CD4-positive, alpha-beta memory T cell (primary cell): ENCODE data around the gene ATP5PD. TPM values are rescaled to one million over a fixed set of nuclear protein-coding genes. Genes with fewer than 3 reads are reported as not detected.
"Not testable (repeated sequence)": the region's sequence is repeated elsewhere in the genome, so short reads cannot be mapped to it uniquely, and the experiment has no call there.

Experiments used
- CTCF ChIA-PET: fragments of 350-600 bp; sonication (Branson Sonifier 250); formaldehyde crosslinking; loops from one replicate; lab custom pipeline; 2021; ENCODE audit warnings: inconsistent platforms; ENCODE audit not compliant: partially characterized antibody; lab: Charles Lee
- POLR2A ChIA-PET: fragments of 350-600 bp; sonication (Branson Sonifier 250); formaldehyde crosslinking; loops from one replicate; lab custom pipeline; 2021; ENCODE audit not compliant: partially characterized antibody; lab: Charles Lee
- DNase-seq, 5 donors: peaks; one replicate each; pipeline versions ENCODE4 v3.0.0 to v3.0.0-alpha.2; 2020 to 2022; ENCODE audit warnings: mixed read lengths in 1 of 5
- H3K27ac ChIP-seq: one replicate; pipeline ENCODE4 v1.7.0; 2013; ENCODE audit warnings: low read depth, low read length
- H3K27me3 ChIP-seq: 2 replicates; pipeline ENCODE4 v1.7.0; 2013; ENCODE audit warnings: mild to moderate bottlenecking, low read length, moderate library complexity; ENCODE audit not compliant: insufficient read depth
- H3K36me3 ChIP-seq: 2 replicates; pipeline ENCODE4 v1.7.0; 2013; ENCODE audit warnings: mild to moderate bottlenecking, low read length, moderate library complexity; ENCODE audit not compliant: insufficient read depth
- H3K4me1 ChIP-seq: 2 replicates; pipeline ENCODE4 v1.7.0; 2013; ENCODE audit warnings: mild to moderate bottlenecking, low read length, moderate library complexity; ENCODE audit not compliant: insufficient read depth
- H3K4me3 ChIP-seq, 2 donors: one replicate each; pipeline ENCODE4 v1.7.0; 2013; ENCODE audit warnings: low read length in 2 of 2, mild to moderate bottlenecking in 1 of 2
- H3K9me3 ChIP-seq, 2 donors: one replicate each; pipeline ENCODE4 v1.7.0; 2013; ENCODE audit warnings: low read length in 2 of 2, control low read depth in 1 of 2; ENCODE audit not compliant: control insufficient read depth in 1 of 2
- H3K27ac Mint-ChIP-seq, 7 donors: one replicate each; pipeline ENCODE4 v1.8.0; 2020 to 2021; ENCODE audit warnings: mixed read lengths in 7 of 7, mild to moderate bottlenecking in 6 of 7, inconsistent platforms in 3 of 7, moderate library complexity in 3 of 7
- H3K27me3 Mint-ChIP-seq, 2 donors: one replicate each; pipeline ENCODE4 v1.8.0; 2020 to 2021; ENCODE audit warnings: mixed read lengths in 2 of 2
- H3K36me3 Mint-ChIP-seq, 2 donors: one replicate each; pipeline ENCODE4 v1.8.0; 2020 to 2021; ENCODE audit warnings: mixed read lengths in 2 of 2, inconsistent platforms in 1 of 2, mild to moderate bottlenecking in 1 of 2
- H3K4me1 Mint-ChIP-seq, 4 donors: one replicate each; pipeline ENCODE4 v1.8.0; 2020 to 2021; ENCODE audit warnings: mixed read lengths in 4 of 4, mild to moderate bottlenecking in 1 of 4
- H3K4me3 Mint-ChIP-seq, 8 donors: one replicate each; pipeline ENCODE4 v1.8.0; 2020 to 2021; ENCODE audit warnings: mixed read lengths in 8 of 8, mild to moderate bottlenecking in 7 of 8, moderate library complexity in 6 of 8, inconsistent platforms in 3 of 8
- H3K9me3 Mint-ChIP-seq, 8 donors: one replicate each; pipeline ENCODE4 v1.8.0; 2020 to 2021; ENCODE audit warnings: mixed read lengths in 8 of 8, mild to moderate bottlenecking in 5 of 8, inconsistent platforms in 3 of 8, moderate library complexity in 1 of 8
- intact Hi-C: fragments of 100-400 bp; cut with micrococcal nuclease; formaldehyde crosslinking; loops from one replicate; pipeline ENCODE4 v1.15.1; 2023
- polyA plus RNA-seq, 2 donors: library from polyadenylated mRNA; unstranded; fragments of 300-500 nt; fragmentation: Illumina TruSeq; gene quantifications; one replicate each; pipeline ENCODE4 v1.2.3, GENCODE V29; 2021
- total RNA-seq, 2 experiments: library from RNA; stranded (reverse); gene quantifications; one replicate each; pipeline ENCODE4 v1.2.3, GENCODE V29; 2021

ATP5PD gene
- total and polyA plus RNA-seq, 4 experiments from 2014 or later = 167 to 552 (median 300) TPM

DNA sequence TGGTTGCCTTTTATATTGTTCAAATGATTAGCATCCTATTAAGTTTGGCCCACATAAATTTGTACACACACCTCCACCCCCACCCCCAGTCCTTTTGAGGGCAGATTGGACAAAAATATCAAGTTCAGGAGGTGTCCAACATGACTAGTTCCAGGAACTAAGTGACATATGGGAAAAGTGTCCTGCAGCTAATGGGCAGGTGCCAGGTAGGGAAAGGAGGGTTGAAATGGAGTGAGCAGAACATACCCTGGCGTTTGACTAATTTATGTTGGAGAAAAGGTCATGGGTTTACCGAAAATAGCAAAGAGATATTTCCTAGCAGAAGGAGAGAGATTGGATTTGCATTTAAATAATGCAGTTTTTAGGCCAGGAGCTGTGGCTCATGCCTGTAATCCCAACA lies 5.2 kb upstream of the ATP5PD start:
- H3K4me3 ChIP-seq = no peak overlapping the region
- Mint-ChIP-seq H3K9me3 (no peaks in the 10 kb centered on the region), H3K4me1 (peaks cover 20 to 37% (median 30%) of the 10 kb centered on the region in 4 donors), H3K27ac (no peak overlapping the region), H3K36me3 (peaks cover 25 to 48% of the 10 kb centered on the region in 2 donors), H3K27me3 (no peaks in the 10 kb centered on the region), H3K4me3 (no peak overlapping the region)
- intact Hi-C loops = no loop called here
- no peak for DNase-seq
- no peaks in the 10 kb centered on the region for H3K27me3 ChIP-seq
- peaks cover 20% of the 10 kb centered on the region for H3K36me3 ChIP-seq
- no peaks in the 10 kb centered on the region for H3K9me3 ChIP-seq
- ChIA-PET CTCF (interaction anchor here (1.3 kb wide), 1 partner anchor 90 kb away, joined by 5 read pairs; no protein-coding TSS in a partner anchor), POLR2A (no interaction called here)
- peaks cover 20% of the 10 kb centered on the region for H3K4me1 ChIP-seq
- H3K27ac ChIP-seq = no peak overlapping the region

DNA sequence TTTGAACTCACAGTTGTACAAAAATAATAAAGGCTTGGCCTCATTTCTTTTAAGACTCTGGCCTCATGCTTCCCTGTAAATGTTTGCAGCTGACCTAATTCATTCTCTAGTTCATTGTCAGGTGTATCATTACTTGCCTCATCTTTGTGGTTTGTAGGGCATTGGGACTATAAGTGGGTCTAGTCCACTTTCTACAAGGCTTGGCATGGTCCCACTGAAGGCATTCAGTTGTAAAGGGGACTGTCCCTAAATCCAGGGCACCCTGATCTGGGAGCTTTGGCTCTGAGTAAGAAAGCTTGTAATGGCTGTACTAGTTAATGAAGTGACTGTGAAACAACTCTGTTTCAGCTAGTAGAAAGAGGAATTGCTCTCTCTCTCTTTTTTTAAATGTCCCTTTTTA lies 2.9 kb upstream of the ATP5PD start:
- no peaks in the 10 kb centered on the region for H3K27me3 Mint-ChIP-seq
- Histone ChIP-seq H3K36me3 (peaks cover 20% of the 10 kb centered on the region), H3K27me3 (no peaks in the 10 kb centered on the region), H3K27ac (no peak overlapping the region), H3K4me3 (no peak overlapping the region), H3K4me1 (peaks cover 30% of the 10 kb centered on the region), H3K9me3 (no peaks in the 10 kb centered on the region)
- no peaks in the 10 kb centered on the region for H3K9me3 Mint-ChIP-seq
- peaks cover 18 to 43% of the 10 kb centered on the region in 2 donors for H3K36me3 Mint-ChIP-seq
- POLR2A ChIA-PET = interaction anchor here (1.0 to 4.9 kb wide), 4 partner anchors 10 to 37 kb away, joined by 3 to 119 read pairs (median 23); partner anchors contain the start of gene MRPL58
- H3K4me3 Mint-ChIP-seq = peak overlapping the region in 2 of 8 donors; percentile 9 to 39
- no peak for DNase-seq
- CTCF ChIA-PET = interaction anchor here (0.7 to 3.5 kb wide), 6 partner anchors 10 to 122 kb away, joined by 3 to 16 read pairs (median 3); no protein-coding TSS in a partner anchor
- peaks cover 25 to 56% (median 38%) of the 10 kb centered on the region in 4 donors for H3K4me1 Mint-ChIP-seq
- intact Hi-C loops = no loop called here
- peak overlapping the region in 4 of 7 donors; percentile 23 to 50 (median 29) for H3K27ac Mint-ChIP-seq

DNA sequence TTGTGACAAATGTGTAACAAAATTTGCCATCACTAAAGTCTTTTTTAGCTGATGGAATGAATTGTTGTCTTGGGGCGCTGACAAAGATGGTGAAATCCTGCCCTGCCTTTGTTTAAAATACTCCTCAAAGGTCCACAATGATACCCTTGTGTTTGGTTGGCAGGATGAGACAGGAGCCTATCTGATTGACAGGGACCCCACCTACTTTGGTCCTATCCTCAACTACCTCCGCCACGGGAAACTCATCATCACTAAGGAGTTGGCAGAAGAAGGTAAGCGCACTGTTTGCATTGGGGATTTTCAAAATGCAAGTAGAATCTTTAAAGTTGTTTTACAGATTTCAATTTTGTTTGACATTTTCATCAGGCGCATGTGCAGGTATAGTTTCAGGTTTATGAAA lies 2.3 kb upstream of the ATP5PD start:
- peaks cover 18 to 38% of the 10 kb centered on the region in 2 donors for H3K36me3 Mint-ChIP-seq
- H3K9me3 Mint-ChIP-seq = no peaks in the 10 kb centered on the region
- Histone ChIP-seq H3K4me1 (peaks cover 30% of the 10 kb centered on the region), H3K27ac (no peak overlapping the region), H3K36me3 (peaks cover 18% of the 10 kb centered on the region), H3K27me3 (no peaks in the 10 kb centered on the region), H3K4me3 (no peak overlapping the region), H3K9me3 (no peaks in the 10 kb centered on the region)
- H3K4me1 Mint-ChIP-seq = peaks cover 25 to 60% (median 41%) of the 10 kb centered on the region in 4 donors
- intact Hi-C loops = no loop called here
- no peaks in the 10 kb centered on the region for H3K27me3 Mint-ChIP-seq
- no peak for DNase-seq
- ChIA-PET CTCF (interaction anchor here (0.8 to 3.5 kb wide), 8 partner anchors 10 to 311 kb away, joined by 3 to 16 read pairs (median 3); partner anchors contain the start of gene MRPL58), POLR2A (interaction anchor here (0.8 to 4.9 kb wide), 8 partner anchors 9 to 157 kb away, joined by 3 to 119 read pairs (median 4); partner anchors contain the start of genes ARMC7, JPT1, MRPL58 and NUP85)
- H3K4me3 Mint-ChIP-seq = peak overlapping the region in 3 of 8 donors; percentile 9 to 39 (median 13)
- H3K27ac Mint-ChIP-seq = peak overlapping the region in 5 of 7 donors; percentile 5 to 97 (median 88)

DNA sequence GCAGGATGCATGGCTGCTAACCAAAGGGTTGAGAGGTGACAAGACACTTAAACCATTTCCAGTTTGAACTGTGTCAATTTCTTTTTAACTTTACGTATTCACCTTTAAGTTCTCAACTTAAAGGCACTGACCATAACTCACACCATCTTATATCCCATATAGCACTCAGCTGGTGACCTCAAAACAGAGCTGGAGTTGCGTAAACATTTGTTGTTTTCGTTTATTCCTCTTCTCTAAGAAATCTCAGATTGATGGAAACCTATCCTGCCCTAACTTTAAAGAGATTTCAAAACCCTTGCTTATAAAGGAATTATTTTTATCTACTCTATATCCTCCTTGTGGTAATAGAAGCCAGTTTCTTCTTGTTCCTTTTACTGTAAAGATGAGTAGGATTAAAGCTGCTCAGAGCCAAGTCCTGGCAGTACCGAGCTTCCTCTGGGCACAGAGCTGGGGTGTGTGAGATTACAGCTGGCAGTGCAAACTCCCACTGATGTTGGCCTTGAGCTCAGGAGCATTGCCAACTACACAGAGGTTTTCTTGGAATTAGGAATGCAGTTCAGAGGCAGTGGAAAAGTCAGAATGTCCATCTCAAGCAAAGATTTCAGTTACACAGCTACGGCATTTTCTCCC lies 1.6 kb upstream of the ATP5PD start:
- no peak for DNase-seq
- H3K4me3 ChIP-seq = peak overlapping the region in 1 of 2 donors; percentile 62
- H3K4me1 ChIP-seq = peaks cover 30% of the 10 kb centered on the region
- H3K9me3 Mint-ChIP-seq = no peaks in the 10 kb centered on the region
- POLR2A ChIA-PET = interaction anchor here (0.8 to 4.9 kb wide), 11 partner anchors 12 to 158 kb away, joined by 3 to 119 read pairs (median 6); partner anchors contain the start of genes ARMC7, CDR2L, JPT1 and MRPL58
- intact Hi-C loops = no loop called here
- H3K27ac Mint-ChIP-seq = peak overlapping the region; percentile 88 to 98 (median 92)
- no peaks in the 10 kb centered on the region for H3K27me3 ChIP-seq
- CTCF ChIA-PET = interaction anchor here (0.8 to 3.5 kb wide), 6 partner anchors 10 to 311 kb away, joined by 3 to 16 read pairs (median 8); partner anchors contain the start of gene MRPL58
- H3K27ac ChIP-seq = no peak overlapping the region
- H3K36me3 Mint-ChIP-seq = peaks cover 21 to 39% of the 10 kb centered on the region in 2 donors
- H3K4me3 Mint-ChIP-seq = peak overlapping the region; percentile 87 to 100 (median 95)
- H3K27me3 Mint-ChIP-seq = no peaks in the 10 kb centered on the region
- H3K36me3 ChIP-seq = peaks cover 12% of the 10 kb centered on the region
- no peaks in the 10 kb centered on the region for H3K9me3 ChIP-seq
- peaks cover 25 to 64% (median 43%) of the 10 kb centered on the region in 4 donors for H3K4me1 Mint-ChIP-seq

DNA sequence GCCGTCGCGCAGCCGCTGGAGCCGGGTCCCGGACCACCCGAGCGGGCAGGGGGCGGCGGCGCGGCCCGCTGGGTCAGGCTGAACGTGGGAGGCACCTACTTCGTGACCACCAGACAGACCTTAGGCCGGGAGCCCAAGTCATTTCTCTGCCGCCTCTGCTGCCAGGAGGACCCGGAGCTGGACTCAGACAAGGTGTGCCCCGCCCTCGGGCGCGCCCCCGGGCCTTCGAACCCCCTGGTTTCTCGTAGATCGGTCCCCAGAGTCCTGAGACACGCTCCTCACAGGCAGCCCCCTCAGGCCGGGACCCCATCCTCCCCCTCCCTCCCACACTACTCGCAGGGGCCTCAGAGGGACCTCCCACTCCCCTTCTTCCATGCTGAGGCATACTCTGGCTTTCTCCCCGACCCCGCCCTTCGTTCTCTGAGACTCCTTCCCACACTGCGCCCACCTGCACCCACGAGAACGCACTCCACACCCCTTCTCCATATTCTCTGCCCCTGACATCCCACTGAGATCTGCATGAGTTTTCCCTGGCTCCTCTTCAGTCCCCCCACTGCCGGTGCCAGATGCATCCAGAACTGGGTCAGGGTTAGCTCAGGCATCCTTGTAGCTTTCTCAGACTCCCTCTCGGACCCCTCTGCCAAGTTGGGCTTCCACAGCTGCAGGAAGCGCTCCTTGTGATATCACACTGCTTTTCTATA lies 779 bp upstream of the ATP5PD start:
- Mint-ChIP-seq H3K9me3 (no peaks in the 10 kb centered on the region), H3K4me3 (peak overlapping the region; percentile 87 to 100 (median 95)), H3K27me3 (no peaks in the 10 kb centered on the region), H3K27ac (peak overlapping the region; percentile 88 to 98 (median 92)), H3K4me1 (peaks cover 25 to 60% (median 41%) of the 10 kb centered on the region in 4 donors), H3K36me3 (peaks cover 14 to 34% of the 10 kb centered on the region in 2 donors)
- no peaks in the 10 kb centered on the region for H3K9me3 ChIP-seq
- peaks cover 30% of the 10 kb centered on the region for H3K4me1 ChIP-seq
- H3K27me3 ChIP-seq = no peaks in the 10 kb centered on the region
- ChIA-PET CTCF (interaction anchor here (1.6 to 3.5 kb wide), 4 partner anchors 12 to 310 kb away, joined by 3 to 16 read pairs (median 14); partner anchors contain the start of gene MRPL58), POLR2A (interaction anchor here (0.8 to 4.9 kb wide), 17 partner anchors 11 to 358 kb away, joined by 3 to 119 read pairs (median 4); partner anchors contain the start of genes ARMC7, CDR2L, GRB2 and JPT1)
- intact Hi-C loops = loop anchor here (1.0 to 2.0 kb wide), 6 partner anchors 11 to 619 kb away; partner anchors contain the start of genes ARMC7, HID1, RECQL5 and SAP30BP
- H3K27ac ChIP-seq = peak overlapping the region; percentile 53
- DNase-seq = peak in 3 of 5 donors; percentile 11 to 53 (median 22)
- peaks cover 5% of the 10 kb centered on the region for H3K36me3 ChIP-seq
- peak overlapping the region; percentile 51 to 62 for H3K4me3 ChIP-seq

DNA sequence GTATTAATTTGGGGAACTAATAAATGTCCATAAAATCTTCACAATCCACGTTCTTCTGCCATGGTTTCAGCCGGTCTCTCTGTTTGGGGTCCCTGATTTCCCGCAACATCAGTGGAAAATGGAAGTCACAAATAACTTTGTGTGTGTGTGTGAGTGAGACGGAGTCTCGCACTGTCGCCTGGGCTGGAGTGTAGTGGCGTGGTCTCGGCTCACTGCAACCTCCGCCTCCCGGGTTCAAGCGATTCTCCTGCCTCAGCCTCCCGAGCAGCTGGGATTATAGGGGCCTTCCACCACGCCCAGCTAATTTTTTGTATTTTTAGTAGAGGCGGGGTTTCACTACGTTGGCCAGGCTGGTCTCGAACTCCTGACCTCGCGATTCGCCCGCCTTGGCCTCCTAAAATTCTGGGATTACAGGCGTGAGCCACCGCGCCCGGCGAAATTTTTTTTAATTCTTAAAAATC lies 793 bp downstream of the ATP5PD start:
- intact Hi-C loops = loop anchor here (1.0 to 2.0 kb wide), 4 partner anchors 13 to 621 kb away; partner anchors contain the start of genes HID1, MRPL58, RECQL5 and SAP30BP
- H3K4me3 ChIP-seq = peak overlapping the region; percentile 40 to 96
- H3K36me3 ChIP-seq = peaks cover 13% of the 10 kb centered on the region
- H3K27me3 ChIP-seq, H3K27me3 Mint-ChIP-seq, DNase-seq, H3K9me3 ChIP-seq, H3K9me3 Mint-ChIP-seq: not testable (repeated sequence)
- H3K36me3 Mint-ChIP-seq = peaks cover 7 to 39% of the 10 kb centered on the region in 2 donors
- ChIA-PET CTCF (interaction anchor here (0.9 to 3.5 kb wide), 3 partner anchors 10 to 68 kb away, joined by 3 to 16 read pairs (median 3); partner anchors contain the start of gene MRPL58), POLR2A (interaction anchor here (1.0 to 4.9 kb wide), 11 partner anchors 10 to 360 kb away, joined by 3 to 119 read pairs (median 9); partner anchors contain the start of genes ARMC7, GRB2, MRPL58 and SLC16A5)
- H3K4me1 Mint-ChIP-seq = peaks cover 25 to 61% (median 40%) of the 10 kb centered on the region in 4 donors
- H3K4me1 ChIP-seq = peaks cover 30% of the 10 kb centered on the region
- H3K27ac Mint-ChIP-seq = peak overlapping the region; percentile 93 to 98 (median 97)
- peak overlapping the region; percentile 85 for H3K27ac ChIP-seq
- H3K4me3 Mint-ChIP-seq = peak overlapping the region; percentile 94 to 100 (median 97)
